GM21360 (cell line): ENCODE data around the gene HPDL.
A peak's percentile ranks its signal among the peaks of the same experiment; 100 is the strongest.

Experiments used
- ATAC-seq: cut with Tn5 transposase; IDR thresholded peaks from one replicate; pipeline ENCODE4 v1.9.1; 2021; ENCODE audit warnings: mild to moderate bottlenecking, moderate library complexity; ENCODE audit not compliant: unreplicated experiment

The HPDL gene

DNA sequence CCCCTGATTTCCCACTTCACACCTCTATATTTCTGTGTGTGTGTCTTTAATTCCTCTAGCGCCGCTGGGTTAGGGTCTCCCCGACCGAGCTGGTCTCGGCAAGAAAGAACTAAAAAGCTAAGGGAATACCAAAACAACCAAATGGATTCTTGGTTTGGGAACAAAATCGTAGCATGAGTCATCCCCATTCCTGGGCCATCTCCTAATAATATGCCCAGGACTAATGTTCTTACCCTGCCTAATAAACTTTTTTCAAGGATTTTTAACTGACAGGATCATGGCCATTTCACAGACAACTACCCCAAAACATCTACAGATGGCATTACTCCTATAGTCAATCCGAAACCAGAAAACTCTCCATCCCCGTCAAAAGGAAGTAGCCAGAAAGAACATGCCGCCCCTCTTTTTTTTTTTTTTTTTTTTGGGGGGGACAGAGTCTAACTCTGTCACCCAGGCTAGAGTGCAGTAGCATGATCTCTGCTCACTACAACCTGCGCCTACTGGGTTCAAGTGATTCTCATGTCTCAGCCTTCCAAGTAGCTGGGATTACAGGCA lies 4.1 kb upstream of the HPDL start:
- no peak for ATAC-seq

DNA sequence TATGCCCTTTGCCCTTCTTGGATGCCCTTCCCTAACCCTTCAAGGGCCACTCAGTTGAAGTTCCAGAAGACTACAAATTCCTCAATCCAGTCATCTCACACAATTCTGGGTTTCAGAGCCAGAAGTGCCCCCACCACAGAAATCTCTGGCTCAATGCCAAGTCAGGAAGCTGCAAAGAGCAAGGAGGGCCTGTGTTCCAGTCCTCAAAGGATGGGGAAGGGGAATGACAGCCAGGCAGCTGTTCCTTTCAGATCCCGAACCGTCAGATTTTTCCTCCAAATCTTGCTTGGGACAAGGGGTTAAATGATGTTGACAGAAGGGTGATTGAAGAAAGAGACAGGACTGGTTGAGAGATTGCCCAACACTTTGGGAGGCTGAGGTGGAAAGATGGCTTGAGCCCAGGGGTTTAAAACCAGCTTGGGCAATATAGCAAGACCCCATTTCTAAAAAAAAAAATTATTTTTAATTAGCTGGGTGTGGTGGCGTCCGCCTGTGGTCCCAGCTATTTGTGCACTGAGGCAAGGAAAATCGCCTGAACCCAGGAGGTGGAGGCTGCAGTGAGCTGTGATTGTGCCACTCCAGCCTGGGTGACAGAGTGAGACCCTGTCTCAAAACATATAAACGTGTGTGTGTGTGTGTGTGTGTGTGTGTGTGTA lies 716 bp upstream of the HPDL start:
- no peak for ATAC-seq

DNA sequence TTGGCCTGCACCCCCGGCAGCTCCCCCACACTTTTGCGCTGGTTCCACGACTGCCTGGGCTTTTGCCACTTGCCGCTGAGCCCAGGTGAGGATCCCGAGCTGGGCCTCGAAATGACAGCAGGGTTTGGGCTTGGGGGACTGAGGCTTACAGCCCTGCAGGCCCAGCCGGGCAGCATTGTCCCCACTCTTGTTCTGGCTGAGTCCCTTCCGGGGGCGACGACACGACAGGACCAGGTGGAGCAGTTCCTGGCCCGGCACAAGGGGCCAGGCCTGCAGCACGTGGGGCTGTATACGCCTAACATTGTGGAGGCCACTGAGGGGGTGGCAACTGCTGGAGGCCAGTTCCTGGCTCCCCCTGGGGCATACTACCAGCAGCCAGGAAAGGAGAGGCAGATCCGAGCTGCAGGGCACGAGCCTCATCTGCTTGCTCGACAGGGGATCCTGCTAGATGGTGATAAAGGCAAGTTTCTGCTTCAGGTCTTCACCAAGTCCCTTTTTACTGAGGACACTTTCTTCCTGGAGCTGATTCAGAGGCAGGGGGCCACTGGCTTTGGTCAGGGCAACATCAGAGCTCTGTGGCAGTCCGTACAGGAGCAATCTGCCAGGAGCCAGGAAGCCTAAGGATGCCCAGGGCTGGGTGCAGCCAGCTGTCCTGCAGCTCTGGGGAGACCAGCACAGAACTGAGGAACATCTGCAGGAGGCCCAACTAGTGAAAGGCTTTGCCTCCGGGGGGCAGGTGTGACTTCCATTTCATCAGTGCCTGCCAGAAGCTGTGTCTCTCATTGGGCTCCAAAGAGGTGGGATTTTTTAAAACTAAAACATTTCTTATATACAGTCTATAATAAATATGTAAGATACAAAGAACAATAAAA lies 1.2 kb downstream of the HPDL start:
- no peak for ATAC-seq

DNA sequence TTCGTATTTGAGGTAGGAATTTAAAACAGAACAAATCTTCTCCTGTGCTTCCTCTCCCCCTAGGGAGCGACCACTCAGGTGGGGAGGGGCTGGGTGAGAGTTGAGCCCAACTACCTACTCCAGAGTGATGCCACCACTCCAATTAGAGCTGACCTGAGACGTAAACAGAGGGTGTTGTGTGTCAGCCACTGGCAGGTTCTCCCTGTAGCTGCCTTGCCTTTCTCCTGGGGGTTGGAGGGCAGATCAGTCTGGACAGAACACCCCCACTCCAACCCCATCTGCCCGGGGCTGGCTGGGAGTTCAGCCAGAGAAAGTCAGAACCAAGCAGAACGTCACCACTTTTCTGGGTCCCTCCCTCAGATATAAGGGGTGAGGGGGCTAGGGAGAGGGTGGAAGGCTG lies 2.0 kb downstream of the HPDL start:
- no peak for ATAC-seq

DNA sequence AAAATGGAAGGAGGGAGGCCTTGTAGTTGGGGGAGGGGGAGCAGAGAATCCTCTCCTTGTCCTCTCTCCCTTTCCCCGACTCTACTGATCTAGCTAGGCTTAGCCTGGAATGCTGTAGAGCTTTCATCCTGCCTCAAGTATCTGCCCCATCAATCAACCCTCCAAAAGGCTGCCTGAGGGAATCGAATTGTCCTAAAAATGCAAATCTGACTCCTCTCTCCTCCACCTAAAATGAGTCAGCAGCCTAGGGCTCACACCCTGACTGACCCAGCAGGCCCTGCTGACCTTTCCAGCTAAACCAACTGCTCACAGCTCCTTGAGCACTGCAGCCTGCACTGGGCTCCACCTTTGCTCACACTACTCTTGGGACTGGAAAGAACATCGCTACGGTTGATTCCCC lies 2.8 kb downstream of the HPDL start:
- no peak for ATAC-seq

DNA sequence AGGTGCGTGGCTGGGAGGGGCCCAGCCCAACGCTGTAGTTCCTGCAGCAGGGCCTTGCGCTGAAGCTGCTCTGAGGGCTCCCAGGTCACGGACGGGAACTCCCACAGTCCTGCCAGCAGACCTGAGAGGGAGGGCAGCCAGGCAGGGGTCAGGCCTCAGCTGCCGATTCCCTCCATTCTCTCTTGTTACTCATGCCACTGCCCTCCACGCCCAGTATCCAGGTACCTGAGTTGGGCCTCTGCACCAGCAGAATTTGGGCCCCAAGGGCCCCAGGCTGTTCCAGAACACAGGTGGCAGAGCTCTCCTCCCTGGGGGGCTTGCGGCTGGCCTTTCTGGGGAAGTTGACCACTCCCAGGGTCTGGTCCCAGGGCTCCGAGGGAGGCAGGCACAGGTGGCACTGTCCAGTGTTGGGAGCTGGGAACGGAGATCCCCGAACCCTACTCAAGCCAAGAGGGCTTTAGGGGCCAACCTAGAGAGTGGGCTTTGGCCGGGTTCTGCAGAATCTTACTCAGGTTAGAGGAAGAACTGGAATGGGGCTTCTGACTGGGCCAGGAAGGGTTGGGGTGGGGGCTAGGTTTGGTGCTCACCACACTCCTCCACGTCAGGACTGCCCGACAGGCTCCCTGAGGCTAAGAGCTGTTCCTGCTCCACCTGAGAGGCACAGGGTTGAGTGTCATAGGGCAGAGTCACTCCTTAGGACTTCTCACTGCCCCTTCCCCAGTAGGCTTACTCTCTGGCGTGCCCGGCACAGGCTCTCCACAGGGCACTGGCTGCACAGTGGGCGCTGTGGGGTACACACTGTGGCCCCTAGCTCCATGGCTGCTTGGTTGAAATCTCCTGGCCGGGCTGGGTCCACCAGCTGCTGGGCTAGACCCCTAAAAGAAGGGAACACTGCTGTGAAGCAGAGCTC lies 5.0 kb downstream of the HPDL start:
- no peak for ATAC-seq

DNA sequence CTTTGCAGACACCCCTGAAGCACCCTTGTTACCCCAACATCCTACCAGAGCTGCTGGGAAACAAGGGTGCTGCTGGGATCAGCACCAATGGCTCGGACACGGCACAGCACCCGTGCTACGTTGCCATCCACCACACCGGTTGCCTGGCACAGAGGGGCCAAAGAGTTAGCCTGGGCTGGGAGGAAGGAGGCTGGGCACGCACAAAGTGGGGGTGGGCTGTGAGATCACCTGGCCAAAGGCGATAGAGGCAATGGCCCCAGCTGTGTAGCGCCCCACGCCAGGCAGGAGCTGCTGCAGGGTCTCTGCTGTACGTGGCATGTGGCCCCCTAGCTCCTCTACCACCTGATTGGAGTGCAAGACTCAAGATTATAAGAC lies 5.6 kb downstream of the HPDL start:
- no peak for ATAC-seq

DNA sequence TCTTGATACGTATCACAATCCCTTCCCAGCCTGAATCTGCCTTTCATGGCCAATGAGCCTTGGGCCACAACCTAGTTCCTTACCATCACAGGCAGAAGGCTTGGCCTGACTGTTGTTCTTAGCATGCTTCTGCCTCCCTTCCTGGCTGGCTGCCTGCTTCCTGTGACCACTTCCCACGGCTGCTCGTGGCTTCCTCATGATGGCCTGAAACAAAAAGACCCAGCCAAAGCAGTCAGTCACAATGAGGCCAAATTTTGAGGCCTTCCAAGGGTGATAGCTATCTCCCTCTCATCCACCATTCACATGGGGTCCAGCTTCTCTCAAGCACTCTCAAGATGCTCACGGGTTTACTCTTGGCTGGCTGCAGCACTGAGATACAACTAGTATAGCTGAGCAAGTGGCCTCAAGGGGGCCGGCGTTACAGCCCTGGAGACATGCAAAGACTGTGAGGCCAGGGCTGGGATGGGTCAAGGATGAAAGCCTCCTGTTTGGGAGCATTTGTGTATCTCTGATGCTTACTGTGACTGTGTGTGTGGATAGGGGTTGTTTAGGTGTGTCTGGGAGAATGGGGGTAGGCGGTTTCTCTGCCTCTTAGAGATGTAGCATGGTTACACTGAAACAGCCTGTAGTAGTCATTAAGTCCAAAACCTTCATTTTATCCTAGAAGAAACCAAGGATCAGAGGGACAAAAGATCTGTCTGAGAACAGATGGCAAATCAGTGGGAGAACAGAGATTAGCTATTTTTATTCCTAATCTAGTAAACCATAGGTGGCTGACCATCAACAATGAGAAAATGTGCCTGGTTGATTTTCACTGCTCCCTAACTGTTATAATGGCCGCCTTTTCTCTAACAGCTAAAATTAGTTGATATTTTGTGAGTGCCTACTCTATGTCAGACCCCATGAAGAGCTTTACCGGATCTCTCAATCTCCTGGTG lies 7.9 kb downstream of the HPDL start:
- no peak for ATAC-seq

DNA sequence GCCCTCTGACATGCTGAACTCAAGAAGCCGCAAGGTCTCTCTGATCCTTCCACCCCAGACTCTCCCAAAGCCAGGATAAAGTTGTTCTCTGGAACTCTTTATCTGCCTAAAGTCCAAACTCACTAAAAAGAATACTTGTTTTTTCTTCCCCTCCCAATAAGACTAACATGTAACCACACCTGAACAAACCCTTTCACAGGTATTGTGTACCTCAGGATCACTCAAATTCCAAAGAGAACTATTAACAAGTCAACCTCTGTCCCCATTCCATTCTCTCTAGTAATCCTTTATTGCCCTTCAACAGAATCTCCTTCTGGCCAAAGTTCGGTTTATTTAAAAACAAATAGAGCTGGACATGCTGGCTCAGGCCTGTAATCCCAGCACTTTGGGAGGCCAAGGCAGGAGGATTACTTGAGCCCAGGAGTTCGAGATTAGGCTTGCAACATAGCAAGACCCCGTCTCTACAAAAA lies 9.2 kb downstream of the HPDL start:
- no peak for ATAC-seq

DNA sequence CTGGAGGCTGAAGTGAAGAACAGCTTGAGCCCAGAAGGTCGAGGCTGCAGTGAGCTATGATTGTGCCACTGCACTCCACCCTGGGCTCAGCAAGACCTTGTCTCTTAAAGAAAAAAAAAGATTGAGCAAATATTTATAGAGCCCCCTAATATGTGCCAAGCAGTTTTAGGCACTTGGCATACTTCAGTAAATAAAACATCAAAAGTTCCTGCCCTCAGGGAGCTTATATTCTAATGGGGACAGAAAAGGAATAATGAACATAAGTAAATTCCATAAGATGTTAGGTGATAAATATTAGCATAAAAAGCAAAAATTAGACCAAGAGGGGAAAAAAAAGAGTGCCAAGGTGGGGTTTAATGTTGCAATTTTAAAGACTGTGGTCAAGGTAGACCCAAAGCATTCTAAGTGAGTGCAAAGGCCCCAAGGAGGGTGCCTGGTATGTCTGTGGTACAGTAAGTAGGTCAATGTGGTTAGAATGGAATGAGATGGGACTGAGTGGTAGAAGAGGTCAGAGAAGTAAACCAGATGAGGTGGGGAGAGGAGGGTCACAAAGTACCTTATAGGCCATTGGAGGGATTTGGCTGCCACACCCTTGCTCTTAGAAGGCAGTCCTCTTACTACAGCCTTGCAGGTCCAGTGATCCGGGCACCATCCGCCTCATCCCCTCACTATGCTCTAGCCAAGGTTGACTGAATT lies 11.1 kb downstream of the HPDL start:
- ATAC-seq: no peak

DNA sequence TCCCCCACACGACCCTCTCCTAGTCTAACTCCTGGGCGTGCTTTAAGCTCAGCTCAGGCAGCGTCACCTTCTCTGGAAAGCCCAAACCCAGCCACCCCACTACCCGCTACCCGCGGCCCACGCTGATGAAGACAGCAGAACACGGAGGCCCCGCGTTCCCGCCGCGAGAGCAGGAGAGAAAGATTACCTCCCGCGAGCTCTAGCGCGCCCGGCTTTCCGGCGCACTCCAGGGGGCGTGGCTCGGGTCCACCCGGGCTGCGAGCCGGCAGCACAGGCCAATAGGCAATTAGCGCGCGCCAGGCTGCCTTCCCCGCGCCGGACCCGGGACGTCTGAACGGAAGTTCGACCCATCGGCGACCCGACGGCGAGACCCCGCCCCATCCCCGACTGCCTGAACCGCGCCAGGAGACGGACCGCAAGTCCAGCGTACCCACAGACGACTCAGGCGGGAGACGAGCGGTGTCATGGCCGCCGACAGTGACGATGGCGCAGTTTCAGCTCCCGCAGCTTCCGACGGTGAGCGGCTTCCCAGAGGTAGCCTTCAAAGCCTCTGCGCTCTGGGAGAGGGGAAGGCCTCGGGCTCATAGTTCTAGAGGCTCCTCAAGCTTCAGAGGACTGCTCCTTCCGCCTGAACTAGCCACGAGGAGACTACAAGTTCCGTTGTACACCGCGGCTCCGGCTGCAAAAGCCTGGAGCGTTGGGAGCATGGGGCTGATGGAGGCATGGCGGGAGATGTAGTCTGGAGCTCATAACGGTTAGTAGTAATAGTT lies 13.3 kb downstream of the HPDL start, which contains the start of the genes MUTYH and TOE1:
TSS of gene MUTYH (minus strand) at position 652 of the 770 bp plus-strand sequence. CDS start 5,935 bp downstream, outside the sequence.
TSS of gene TOE1 (plus strand) at position 382 of the 770 bp plus-strand sequence. CDS start at position 465, 83 bp downstream.
- peak; percentile 71 for ATAC-seq

DNA sequence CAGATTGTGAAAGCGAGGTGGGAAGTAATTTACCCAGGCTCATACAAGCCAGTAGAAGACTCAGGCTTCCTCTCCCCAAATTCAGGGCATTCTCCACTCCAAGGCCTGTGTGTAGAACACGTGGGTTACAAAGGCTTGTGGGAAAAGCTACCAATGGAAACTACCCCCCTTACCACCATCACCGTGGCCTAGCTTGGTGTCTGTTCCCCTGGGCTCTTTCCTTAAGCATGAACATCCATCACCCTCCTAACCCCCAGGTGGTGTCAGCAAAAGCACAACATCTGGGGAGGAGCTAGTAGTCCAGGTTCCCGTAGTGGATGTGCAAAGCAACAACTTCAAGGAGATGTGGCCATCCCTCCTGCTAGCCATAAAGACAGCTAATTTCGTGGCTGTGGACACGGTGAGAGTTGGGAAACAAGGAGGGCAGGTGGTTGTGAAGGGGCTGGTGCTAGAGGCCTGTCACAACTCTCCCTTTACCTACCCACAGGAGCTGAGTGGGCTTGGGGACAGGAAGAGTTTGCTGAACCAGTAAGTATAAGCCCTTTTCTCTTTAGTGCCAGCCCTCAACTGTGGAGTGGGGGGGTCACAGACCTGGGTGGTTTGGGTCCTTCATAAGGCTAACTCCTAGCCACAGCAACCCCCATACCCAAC lies 14.2 kb downstream of the HPDL start:
- no peak for ATAC-seq

DNA sequence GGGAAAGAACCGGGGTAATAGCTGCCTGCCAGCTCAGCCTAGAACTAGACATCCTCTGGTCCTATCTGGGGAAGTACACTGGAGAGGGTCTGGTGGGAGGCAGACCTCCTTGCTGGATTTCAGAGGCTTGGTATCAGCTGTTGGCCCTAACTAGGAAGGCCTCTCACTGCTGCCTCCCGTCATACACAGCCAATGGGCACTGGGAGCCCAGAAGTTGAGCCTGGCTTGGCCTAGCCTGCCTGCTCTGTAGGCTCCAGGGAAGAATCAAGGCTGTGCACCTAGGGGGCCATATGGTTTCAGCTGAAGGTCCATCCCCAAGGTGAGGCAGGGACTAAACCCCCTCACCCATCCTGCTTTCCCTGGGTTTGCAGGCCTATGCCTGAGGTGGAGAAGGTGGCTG lies 17.8 kb downstream of the HPDL start:
- ATAC-seq: no peak

DNA sequence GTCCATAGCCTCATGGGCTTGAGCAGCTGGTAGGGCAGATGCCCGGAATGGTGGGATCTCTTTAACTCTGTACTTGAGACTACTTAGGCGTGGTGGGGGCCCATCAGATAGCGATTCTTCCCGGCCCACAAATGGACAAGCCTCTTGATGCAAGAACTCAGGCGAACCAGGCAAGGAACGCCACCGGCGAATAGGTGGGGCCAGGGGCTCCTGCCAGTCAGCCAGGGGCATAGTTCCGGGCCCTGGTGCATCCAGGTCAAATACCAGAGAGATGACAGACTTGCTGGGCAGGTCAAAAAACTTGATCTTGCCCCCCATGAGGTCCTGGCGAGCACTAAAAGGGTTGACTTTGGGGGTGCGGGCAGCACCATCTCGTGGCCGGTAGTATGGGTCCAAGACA lies 18.3 kb downstream of the HPDL start:
- no peak for ATAC-seq

DNA sequence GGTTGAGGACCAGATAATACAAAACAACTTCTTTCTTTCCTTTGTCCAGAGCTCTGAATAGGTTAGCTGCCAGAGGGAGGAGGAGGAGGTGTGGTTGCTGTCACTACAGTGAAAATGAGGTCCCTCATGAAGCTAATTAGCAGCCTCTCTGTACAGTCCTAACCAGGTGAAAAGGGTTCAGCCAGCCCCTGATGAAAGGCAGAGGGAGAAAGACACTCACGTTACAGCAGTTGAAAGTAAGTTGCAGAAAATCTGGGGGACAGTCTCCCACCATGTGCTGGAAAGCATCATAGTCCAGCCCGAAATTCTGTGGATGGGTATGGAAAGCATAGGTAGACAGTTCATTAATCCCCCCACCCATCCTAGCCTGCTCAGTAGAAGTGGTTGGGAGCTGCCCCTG lies 19.8 kb downstream of the HPDL start:
- no peak for ATAC-seq

DNA sequence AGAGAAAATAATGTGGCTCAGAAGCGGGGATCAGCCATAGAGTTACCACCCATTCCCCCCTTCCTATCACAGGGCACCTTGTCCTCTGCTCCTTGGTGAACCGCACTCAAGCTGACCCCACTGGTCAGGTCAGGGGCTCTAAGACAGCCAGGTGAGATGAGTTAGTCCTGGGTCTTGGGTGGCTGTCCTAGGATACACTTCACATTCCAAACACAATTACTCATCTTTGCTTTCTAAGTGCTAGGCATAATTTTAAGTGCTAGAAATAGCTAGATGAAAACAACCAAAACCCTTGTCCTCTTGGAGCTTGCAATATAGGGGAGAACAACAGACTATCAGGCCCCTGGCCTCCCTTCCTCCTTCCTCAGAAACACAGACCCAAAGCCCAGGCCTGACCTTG lies 21.3 kb downstream of the HPDL start:
- no peak for ATAC-seq

DNA sequence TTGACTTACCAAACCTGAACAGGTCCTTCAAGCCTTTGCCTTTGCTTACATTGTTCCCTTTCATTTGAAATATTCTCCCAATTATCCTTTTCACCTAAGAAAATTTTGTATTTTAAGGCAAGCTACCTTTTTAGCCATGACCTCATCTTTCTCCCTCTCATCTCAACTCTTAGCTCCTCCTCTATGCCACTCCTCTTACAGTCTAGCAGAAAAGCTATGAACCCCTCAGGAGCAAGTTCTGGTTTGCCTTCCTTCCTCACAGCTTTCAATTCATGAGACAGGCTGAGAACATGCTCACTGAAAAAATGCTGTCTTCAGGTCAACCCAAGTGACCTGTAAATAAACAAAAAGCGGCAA lies 21.9 kb downstream of the HPDL start:
- no peak for ATAC-seq
